Measurements from ENCODE around the gene FDX2.
A peak's percentile ranks its signal among the peaks of the same experiment; 100 is the strongest.
"Not testable (repeated sequence)": the region's sequence is repeated elsewhere in the genome, so short reads cannot be mapped to it uniquely, and the experiment has no call there.

FDX2 gene

GRCh38 chr19:10315335-10316214 lies at the start of gene FDX2:
FDX2 (minus strand) TSS chr19:10316015; CDS start chr19:10315996, 19 bp downstream.
- no peak for FAIRE-seq

- no peak for FAIRE-seq
Observed at GRCh38 chr19:10365518-10365917, 49.7 kb upstream of the FDX2 start.

DNA sequence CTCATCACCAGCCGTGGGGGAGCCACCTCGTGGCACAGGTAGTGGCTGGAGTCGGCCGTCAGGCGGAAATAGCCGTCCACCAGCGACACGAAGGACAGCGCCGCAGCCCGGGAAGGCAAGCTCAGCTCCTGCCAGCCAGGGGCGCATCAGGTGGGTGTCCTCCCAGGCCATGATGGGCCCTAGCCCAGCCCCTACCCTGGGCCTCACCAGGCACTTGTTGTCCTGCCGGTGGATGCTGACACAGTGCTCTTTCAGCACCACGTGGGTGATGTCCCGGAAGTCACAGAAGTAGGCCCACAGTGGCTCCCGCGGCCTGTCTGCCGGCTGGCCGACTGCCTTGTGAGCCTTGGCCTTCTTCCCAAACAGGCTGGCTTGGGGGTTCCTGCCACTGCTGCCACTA lies 48.8 kb upstream of the FDX2 start:
- no peak for FAIRE-seq

DNA sequence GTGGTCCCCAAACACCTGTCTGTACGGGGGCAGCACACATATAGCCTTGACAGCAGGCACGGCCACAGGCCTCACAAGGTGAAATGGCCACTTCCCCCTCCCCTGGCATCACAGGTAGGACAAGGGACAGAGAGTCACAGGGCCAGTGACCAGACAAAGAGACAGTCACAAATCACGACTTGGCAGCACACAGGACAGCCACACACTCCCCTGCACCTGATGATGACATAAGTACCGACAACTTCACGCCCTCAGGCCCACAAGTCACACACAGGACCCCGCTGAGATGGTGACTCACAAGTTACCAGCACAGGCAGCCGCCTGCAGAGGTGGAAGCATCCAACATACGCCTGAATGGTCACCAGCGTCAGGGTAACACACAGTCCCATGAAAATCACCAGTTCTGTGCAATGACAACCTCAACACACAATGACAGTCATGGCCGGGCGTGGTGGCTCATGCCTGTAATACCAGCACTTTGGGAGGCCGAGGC lies 48.0 kb upstream of the FDX2 start:
- FAIRE-seq, result no peak

- no peak for FAIRE-seq
Observed at GRCh38 chr19:10362259-10362658, 46.4 kb upstream of the FDX2 start.

DNA sequence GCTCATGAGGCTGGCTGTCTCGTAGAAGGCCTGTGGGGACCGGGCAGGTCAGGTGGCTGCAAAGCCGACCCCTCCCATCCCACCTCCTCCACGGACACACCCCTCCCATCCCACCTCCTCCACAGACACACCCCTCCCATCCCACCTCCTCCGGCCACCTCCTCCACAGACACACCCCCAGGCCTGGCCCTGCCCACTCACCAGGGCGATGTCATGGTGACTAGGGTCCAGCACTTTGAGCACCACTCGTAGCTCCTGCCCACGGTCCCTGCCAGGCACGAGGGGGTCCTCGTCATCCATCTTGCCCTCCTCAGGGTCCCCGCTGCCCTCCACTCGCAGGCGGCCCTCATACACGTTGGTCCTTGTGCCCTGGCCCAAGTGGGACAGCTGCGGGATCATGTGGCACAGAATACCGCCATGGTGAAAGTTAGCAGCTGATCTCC lies 45.8 kb upstream of the FDX2 start:
- FAIRE-seq, result no peak

- no peak for FAIRE-seq
Observed at GRCh38 chr19:10356431-10356830, 40.6 kb upstream of the FDX2 start.

- FAIRE-seq, result no peak
Observed at GRCh38 chr19:10353793-10354391, 38.1 kb upstream of the FDX2 start.

DNA sequence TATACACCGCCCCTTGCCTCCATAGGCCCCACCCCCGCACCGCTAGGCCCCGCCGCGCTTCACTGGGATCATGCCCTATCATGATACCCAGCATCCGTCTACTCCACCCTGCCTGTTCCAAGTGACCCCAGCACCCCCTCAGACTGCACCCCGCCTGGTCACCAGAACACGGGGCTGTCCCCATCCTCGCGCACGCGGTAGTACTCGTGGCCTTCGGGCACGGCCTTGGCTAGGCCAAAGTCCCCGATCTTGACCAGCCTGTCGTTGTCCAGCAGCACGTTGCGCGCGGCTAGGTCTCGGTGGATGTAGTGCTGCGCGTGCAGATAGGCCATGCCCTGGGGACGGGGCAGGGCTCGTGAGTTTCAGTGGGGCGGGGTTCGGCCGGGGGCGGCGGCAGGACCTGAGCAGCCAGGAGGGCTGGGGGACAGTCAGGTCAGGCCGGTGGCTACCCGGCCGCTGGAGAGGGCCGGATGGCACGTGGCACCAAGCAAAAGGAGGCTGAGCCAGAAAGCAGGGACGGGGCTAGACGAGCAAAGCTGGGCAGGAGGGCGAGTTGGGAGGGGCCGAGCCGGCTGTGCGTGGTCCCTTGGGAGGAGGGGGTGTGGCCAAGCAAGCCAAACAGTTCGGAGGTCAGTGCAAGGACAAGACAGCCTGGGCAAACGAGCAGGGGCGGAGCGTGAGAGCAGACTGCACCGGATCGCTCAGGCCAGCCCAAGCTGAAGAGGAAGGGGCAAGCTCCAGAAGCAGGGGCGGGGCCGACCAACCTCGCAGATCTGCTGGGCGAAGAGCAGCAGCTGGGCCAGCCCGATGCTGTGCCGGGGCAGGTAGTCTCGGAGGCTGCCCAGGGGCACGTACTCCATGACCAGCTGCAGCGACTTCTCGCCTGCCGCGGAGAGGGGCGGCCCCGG lies 37.2 kb upstream of the FDX2 start:
- no peak for FAIRE-seq

GRCh38 chr19:10346509-10346908 lies 30.7 kb upstream of the FDX2 start:
- FAIRE-seq, result peak; percentile 72

DNA sequence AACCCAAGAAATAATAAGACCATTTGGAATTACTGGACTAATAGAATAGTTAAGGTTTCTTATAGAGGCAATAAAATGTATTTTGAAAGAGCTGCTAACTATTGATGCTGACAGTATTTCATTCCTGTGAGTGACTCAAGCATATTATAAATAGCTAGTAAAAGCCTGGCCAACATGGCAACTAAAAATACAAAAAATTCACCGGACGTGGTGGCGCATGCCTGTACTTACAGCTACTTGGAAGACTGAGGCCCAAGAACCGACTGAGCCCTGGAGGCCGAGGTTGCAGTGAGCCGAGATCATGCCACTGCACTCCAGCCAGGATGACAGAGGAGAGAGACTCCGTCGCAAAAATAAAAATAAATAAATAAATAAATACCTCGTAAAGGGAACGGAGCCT lies 29.0 kb upstream of the FDX2 start:
- FAIRE-seq, result no peak

DNA sequence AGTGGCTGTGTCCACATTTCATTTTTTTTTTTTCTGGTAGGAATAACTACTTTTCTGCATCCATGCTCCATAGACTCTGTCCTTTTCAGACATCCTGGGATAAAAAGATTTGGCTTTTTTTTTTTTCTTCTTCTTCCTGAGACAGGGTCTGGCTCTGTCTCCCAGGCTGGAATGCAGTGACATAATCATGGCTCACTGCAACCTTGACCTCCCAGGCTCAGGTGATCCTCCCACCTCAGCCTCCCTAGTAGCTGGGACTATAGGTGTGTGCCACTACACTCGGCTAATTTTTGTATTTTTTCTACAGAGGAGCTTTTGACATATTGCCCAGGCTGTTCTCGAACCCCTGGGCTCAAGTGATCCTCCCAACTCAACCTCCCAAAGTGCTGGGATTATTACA lies 27.7 kb upstream of the FDX2 start:
- no peak for FAIRE-seq

- no peak for FAIRE-seq
Observed at GRCh38 chr19:10339977-10340376, 24.2 kb upstream of the FDX2 start.

- FAIRE-seq, result no peak
Observed at GRCh38 chr19:10339380-10339960, 23.7 kb upstream of the FDX2 start, which contains the start of gene ICAM3. ICAM3 (minus strand) TSS chr19:10339624; CDS start chr19:10339614, 10 bp downstream.

DNA sequence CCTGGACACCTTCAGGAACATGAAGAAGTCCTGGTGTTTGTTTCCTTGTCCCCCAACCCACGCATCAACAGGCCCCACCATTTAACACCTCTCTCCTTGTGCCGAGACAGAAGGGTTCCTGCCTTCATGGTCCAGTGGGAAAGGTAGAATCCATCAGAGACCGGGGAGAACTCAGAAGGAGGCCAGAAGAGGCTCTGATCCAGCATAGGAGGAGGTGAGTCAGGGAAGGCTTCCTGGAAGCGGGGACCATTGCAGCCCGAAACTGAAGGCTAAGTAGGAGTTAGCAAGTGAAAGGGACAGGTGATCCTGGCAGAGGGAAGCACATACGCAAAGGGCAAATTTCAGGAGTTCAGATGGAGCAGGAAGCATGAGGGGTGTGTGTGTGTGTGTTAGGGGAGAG lies 23.1 kb upstream of the FDX2 start:
- no peak for FAIRE-seq

DNA sequence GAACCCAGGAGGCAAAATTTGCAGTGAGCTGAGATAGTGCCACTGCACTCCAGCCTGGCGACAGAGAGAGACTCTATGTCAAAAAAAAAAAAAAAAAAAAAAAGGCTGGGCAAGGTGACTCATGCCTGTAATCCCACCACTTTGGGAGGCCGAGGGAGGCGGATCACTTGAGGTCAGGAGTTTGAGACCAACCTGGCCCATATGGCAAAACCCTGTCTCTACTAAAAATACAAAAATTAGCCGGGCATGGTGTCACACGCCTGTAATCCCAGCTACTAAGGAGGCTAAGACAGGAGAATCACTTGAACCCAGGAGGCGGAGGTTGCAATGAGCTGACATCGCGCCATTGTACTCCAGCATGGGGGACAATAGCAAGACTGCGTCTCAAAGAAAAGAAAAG lies 20.9 kb upstream of the FDX2 start:
- FAIRE-seq, result not testable (repeated sequence)

DNA sequence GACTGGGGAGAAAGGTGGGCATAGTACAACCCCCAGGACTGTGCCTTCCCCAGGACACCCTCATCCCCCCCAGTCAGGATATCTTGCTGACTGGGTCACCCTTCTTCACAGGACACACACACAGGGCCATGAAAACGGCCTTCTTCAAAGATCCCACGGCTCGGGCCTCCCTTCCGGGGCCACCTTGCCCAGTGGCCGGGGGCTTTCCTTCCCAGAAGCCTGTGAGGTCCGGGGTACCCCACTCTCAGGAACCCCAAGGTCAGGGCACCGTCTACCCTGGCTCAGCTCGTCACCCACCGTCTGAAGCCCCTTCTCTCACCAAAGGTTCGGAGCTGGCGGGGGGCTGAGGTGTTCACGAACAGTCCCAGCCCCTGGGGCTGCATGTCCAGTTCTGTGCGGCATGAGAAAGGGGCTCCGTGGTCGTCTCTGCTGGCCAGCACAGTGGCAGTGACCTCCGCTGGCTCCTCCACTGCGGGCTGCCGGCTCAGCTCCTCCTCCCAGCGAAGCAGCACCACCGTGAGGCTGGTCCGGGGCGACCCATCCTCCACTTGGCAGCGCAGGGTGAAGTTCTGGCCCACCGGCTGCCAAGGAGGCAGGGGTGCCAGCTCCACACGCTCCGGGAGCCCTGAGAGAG lies 19.7 kb upstream of the FDX2 start:
- no peak for FAIRE-seq

DNA sequence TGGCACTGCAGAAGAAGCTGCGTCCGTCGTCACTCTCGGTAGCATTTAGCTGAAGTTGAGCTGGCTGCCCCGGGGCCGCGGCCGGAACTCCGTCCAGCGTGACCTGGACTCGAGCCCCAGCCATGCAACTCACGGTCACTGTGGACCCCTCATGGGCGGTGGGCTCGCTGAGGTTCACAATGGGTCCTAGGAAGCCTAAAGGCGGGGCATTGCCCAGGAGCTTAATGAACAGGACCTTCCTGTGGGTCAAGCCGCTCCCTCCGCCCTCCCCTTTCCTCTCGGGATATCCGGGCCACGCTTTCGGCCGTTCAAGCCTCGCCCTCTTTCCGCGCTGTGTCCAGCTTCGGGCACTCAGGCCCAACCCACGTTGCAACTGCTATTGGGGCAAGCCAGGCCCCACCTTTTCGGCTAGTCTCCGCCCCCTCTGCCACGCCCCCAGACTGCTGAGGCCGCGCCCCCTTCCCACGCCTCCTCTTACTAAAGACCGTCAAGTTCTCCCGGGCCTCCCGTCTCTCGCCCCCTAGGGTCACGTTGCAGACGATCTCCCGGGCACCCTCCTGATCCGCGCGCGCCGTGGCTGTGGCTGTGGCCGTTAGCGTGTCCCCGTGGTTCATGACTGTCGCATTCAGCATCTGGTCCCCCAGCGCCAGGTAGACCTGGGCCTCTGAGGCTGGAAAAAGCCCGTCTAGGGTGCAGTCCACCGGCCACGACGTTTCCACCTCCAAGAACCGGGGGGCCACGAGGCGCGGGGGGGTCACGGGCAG lies 19.0 kb upstream of the FDX2 start:
- FAIRE-seq, result no peak

- FAIRE-seq, result no peak
Observed at GRCh38 chr19:10333758-10334587, 18.2 kb upstream of the FDX2 start.
